Progenitor cell of endocrine pancreas (in vitro differentiated cells): ENCODE measurements around the gene SLC2A4. TPM values are rescaled to one million over a fixed set of nuclear protein-coding genes. Genes with fewer than 3 reads are reported as not detected.

Source experiments
- DNase-seq: peaks from one replicate; pipeline ENCODE4 v3.0.0; 2021; ENCODE audit warnings: low spot score; ENCODE audit not compliant: unreplicated experiment
- H3K27ac Mint-ChIP-seq: 2 replicates; pipeline ENCODE4 v1.8.0; 2021; ENCODE audit warnings: mild to moderate bottlenecking, moderate library complexity, mixed read lengths
- H3K27me3 Mint-ChIP-seq: 2 replicates; pipeline ENCODE4 v1.8.0; 2021; ENCODE audit warnings: mixed read lengths
- H3K36me3 Mint-ChIP-seq: 2 replicates; pipeline ENCODE4 v1.8.0; 2022; ENCODE audit warnings: mixed read lengths; ENCODE audit not compliant: insufficient read depth
- H3K4me1 Mint-ChIP-seq: 2 replicates; pipeline ENCODE4 v1.8.0; 2021; ENCODE audit warnings: low read depth, mixed read lengths
- H3K4me3 Mint-ChIP-seq: 2 replicates; pipeline ENCODE4 v1.8.0; 2021; ENCODE audit warnings: low read depth, mild to moderate bottlenecking, moderate library complexity, mixed read lengths
- H3K9me3 Mint-ChIP-seq: 2 replicates; pipeline ENCODE4 v1.8.0; 2021; ENCODE audit warnings: low read depth, mixed read lengths
- CTCF ChIP-seq: fragments of 200-600 bp; sonication (generic); IDR thresholded peaks from one replicate; pipeline ENCODE4 v1.5.0; 2021; ENCODE audit warnings: antibody characterized with exemption, mild to moderate bottlenecking; ENCODE audit not compliant: unreplicated experiment
- total RNA-seq: library from RNA; stranded (reverse); gene quantifications from 2 replicates; pipeline ENCODE4 v1.2.1, GENCODE V29; 2021

SLC2A4 gene
- total RNA-seq, 1 donor from 2014 or later, result 1.5 TPM

- DNase-seq, result no peak
- TF ChIP-seq CTCF, result no peak
- Mint-ChIP-seq H3K9me3 (no peaks in the 10 kb centered on the region), H3K4me1 (peaks cover 9% of the 10 kb centered on the region), H3K27ac (no peak overlapping the region), H3K36me3 (peaks cover under 1% of the 10 kb centered on the region), H3K27me3 (peaks cover 9% of the 10 kb centered on the region), H3K4me3 (no peak overlapping the region)
These were observed 22.7 kb downstream of the SLC2A4 start for GRCh38 chr17:7304179-7304578.

DNA sequence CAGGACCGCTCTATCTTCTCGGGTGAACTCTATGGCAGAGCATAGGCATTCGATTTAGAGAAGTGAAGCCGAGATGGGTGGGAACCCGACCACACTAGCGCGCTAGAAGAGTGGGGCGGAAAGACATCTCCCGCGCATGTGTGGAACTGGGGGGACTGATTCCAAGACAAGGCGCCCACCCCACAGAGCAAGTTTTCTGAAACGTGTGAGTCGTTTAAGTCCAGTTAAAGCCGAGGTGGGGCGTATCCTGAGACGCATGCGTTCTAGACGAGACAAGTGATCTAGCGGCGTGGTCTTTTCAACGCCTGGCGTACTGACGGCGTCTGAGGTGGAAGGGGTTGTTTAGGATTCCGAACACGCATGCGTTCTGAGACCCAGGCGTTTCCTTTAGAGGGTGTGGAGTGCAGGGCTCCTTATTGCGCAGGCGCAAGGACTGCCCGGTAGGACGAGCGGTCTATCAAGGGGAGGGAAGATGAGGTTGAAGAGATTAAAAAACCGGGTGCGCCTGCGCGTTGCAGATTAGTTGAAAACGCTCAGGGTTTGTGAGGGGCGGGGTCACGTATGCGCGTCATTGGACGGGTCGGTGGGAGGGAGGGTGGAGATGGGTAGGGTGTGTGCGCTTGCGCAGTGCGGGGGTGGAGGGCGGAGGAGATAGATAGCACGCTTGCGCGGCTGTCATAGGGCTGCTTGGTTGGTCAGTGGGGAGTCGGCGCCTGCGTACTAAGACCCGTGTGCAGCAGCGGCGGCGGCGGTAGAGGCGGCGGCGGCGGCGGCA is 25.6 kb downstream of the SLC2A4 start, which contains the start of gene EIF5A:
Gene EIF5A (plus strand): TSS at position 718 of the 775 bp plus-strand sequence. CDS start 2,008 bp downstream, outside the sequence.
- Mint-ChIP-seq H3K4me3 (peak within 1 kb of the TSS; percentile 93), H3K9me3 (no peaks in the 10 kb centered on the region), H3K36me3 (peaks cover 17% of the 10 kb centered on the region), H3K27ac (peak within 1 kb of the TSS; percentile 99), H3K4me1 (peaks cover 19% of the 10 kb centered on the region), H3K27me3 (no peaks in the 10 kb centered on the region)
- no peak for TF ChIP-seq CTCF
- peak; percentile 99 for DNase-seq

DNA sequence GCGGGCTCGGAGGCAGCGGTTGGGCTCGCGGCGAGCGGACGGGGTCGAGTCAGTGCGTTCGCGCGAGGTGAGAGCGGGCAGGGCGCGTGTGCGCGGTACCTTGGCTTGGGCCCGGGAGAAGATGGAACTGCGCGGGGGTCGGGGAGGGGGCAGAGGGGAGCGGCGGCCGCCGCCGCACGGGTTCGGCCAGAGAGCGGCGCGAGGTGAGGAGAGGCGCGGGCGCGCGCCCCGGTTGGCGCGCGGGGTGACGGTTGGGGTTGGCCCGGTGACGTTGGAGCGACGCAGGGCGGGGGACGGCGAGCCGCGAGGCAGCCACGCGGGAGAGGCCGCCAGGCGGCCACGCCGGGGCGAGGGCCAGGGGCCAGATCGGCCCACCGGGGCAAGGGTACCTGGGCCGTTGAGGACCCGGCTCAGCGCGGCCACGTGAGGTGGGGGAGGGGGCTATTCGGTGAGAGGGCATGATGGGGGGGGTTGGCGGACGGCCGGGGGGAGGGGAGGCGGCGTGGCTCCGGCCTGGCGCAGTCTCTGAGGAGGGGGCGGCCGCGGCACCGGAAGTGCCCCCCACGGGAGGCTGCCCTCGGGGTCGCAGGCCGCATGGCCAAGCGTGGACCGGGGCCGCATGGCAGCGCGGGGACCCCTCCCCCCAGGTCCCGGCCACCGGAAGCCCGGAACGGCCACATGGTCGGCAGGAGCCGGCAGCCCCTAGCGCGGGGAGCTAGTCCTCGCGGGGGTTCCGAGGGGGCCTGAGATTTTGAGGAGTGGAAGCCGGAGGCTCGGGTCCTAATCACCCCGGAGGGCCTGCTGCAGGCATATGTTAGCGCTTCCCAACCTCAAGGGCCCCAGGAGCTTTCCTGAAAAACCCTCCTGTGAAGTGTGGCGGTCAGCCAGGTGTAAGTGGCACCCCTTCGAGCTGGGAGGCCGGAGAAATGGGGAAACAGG is 26.4 kb downstream of the SLC2A4 start:
- Mint-ChIP-seq H3K4me1 (peaks cover 19% of the 10 kb centered on the region), H3K36me3 (peaks cover 21% of the 10 kb centered on the region), H3K9me3 (no peaks in the 10 kb centered on the region), H3K27me3 (no peaks in the 10 kb centered on the region), H3K27ac (peak overlapping the region; percentile 99), H3K4me3 (peak overlapping the region; percentile 93)
- peak; percentile 35 for DNase-seq
- TF ChIP-seq CTCF, result peak; percentile 27

GRCh38 chr17:7308625-7309433 is 27.3 kb downstream of the SLC2A4 start:
- H3K4me1 Mint-ChIP-seq, result peaks cover 19% of the 10 kb centered on the region
- no peak for DNase-seq
- H3K4me3 Mint-ChIP-seq, result peak overlapping the region; percentile 93
- H3K9me3 Mint-ChIP-seq, result no peaks in the 10 kb centered on the region
- peak overlapping the region; percentile 97 for H3K27ac Mint-ChIP-seq
- peaks cover 24% of the 10 kb centered on the region for H3K36me3 Mint-ChIP-seq
- H3K27me3 Mint-ChIP-seq, result no peaks in the 10 kb centered on the region
- TF ChIP-seq CTCF, result no peak
